OCI-LY7 (cell line): ENCODE results near the gene FAM229B.

Source experiments
- EZH2phosphoT487 ChIP-seq: fragments of 200-600 bp; sonication (generic); IDR thresholded peaks from 2 replicates; pipeline ENCODE4 v1.6.1; 2018; ENCODE audit warnings: low read depth, borderline replicate concordance, mild to moderate bottlenecking, mixed run types, antibody characterized with exemption, low read length, moderate library complexity, mixed read lengths
- TF ChIP-seq, protein P1 (sequence below): fragments of 200-600 bp; sonication (generic); conservative IDR thresholded peaks from 2 replicates; pipeline ENCODE4 v1.5.1; 2014; ENCODE audit warnings: mild to moderate bottlenecking, antibody characterized with exemption, low read length, moderate library complexity, mixed read lengths

DNA sequence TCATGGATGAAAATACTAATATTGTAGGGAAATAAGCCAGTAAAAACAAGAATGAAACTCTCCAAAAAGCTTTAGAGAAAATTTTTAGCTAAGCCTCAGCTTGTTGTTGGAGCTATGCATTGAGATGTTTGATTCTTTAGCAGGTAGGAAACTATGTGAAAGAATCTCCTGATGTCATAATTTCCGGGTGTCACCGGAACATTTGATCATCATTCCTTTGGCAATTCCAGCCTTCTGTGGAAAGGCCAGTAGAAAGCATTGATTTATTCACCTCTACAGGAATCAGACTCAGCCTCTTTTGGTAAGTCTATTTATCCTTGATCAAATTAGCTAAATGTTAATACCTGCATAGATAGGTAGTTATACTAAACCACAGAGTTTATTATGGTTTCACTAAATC, 9.5 kb downstream of the FAM229B start:
- TF ChIP-seq, protein P1, sequence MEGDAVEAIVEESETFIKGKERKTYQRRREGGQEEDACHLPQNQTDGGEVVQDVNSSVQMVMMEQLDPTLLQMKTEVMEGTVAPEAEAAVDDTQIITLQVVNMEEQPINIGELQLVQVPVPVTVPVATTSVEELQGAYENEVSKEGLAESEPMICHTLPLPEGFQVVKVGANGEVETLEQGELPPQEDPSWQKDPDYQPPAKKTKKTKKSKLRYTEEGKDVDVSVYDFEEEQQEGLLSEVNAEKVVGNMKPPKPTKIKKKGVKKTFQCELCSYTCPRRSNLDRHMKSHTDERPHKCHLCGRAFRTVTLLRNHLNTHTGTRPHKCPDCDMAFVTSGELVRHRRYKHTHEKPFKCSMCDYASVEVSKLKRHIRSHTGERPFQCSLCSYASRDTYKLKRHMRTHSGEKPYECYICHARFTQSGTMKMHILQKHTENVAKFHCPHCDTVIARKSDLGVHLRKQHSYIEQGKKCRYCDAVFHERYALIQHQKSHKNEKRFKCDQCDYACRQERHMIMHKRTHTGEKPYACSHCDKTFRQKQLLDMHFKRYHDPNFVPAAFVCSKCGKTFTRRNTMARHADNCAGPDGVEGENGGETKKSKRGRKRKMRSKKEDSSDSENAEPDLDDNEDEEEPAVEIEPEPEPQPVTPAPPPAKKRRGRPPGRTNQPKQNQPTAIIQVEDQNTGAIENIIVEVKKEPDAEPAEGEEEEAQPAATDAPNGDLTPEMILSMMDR = no peak
- no peak for TF ChIP-seq EZH2phosphoT487
